ENCODE measurements around the gene CRTC3. TPM values are rescaled to one million over a fixed set of nuclear protein-coding genes. Genes with fewer than 3 reads are reported as not detected.

The CRTC3 gene
- total RNA-seq, 1 experiment from 2014 or later, result 45.0 TPM

DNA sequence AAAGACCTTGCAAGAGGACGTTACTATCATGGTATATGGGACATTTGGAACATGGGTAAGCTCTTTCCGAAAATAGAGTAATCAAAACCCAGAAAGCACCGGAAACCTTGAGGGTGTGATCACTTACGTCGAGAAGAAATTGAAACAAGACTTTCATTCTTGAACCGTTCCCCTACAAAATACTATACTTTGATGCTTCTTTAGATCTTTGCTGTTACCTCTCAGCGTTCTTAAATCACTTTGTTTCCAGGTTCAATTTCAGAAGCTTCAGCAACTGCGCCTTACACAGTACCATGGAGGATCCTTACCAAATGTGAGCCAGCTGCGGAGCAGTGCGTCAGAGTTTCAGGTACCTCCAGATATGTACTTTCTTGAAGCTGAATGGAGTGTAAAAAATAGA, 10.1 kb downstream of the CRTC3 start:
- TF ChIP-seq, protein P1, sequence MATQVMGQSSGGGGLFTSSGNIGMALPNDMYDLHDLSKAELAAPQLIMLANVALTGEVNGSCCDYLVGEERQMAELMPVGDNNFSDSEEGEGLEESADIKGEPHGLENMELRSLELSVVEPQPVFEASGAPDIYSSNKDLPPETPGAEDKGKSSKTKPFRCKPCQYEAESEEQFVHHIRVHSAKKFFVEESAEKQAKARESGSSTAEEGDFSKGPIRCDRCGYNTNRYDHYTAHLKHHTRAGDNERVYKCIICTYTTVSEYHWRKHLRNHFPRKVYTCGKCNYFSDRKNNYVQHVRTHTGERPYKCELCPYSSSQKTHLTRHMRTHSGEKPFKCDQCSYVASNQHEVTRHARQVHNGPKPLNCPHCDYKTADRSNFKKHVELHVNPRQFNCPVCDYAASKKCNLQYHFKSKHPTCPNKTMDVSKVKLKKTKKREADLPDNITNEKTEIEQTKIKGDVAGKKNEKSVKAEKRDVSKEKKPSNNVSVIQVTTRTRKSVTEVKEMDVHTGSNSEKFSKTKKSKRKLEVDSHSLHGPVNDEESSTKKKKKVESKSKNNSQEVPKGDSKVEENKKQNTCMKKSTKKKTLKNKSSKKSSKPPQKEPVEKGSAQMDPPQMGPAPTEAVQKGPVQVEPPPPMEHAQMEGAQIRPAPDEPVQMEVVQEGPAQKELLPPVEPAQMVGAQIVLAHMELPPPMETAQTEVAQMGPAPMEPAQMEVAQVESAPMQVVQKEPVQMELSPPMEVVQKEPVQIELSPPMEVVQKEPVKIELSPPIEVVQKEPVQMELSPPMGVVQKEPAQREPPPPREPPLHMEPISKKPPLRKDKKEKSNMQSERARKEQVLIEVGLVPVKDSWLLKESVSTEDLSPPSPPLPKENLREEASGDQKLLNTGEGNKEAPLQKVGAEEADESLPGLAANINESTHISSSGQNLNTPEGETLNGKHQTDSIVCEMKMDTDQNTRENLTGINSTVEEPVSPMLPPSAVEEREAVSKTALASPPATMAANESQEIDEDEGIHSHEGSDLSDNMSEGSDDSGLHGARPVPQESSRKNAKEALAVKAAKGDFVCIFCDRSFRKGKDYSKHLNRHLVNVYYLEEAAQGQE (IDR thresholded peaks at IDR 0.05; ENCODE audit: insufficient read depth in 1 of 2, low read depth in 2 of 2, low read length in 1 of 2), result no peak
- TF ChIP-seq, protein P2, sequence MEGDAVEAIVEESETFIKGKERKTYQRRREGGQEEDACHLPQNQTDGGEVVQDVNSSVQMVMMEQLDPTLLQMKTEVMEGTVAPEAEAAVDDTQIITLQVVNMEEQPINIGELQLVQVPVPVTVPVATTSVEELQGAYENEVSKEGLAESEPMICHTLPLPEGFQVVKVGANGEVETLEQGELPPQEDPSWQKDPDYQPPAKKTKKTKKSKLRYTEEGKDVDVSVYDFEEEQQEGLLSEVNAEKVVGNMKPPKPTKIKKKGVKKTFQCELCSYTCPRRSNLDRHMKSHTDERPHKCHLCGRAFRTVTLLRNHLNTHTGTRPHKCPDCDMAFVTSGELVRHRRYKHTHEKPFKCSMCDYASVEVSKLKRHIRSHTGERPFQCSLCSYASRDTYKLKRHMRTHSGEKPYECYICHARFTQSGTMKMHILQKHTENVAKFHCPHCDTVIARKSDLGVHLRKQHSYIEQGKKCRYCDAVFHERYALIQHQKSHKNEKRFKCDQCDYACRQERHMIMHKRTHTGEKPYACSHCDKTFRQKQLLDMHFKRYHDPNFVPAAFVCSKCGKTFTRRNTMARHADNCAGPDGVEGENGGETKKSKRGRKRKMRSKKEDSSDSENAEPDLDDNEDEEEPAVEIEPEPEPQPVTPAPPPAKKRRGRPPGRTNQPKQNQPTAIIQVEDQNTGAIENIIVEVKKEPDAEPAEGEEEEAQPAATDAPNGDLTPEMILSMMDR (IDR thresholded peaks at IDR 0.05), result no peak
- TF ChIP-seq TCF7L2 (IDR thresholded peaks at IDR 0.05; ENCODE audit: low read depth, low read length) (no peak), SIN3A (IDR thresholded peaks at IDR 0.05; ENCODE audit: borderline replicate concordance, insufficient read depth, low read depth, low read length) (no peak), POLR2AphosphoS5 (IDR thresholded peaks at IDR 0.05; ENCODE audit: low read depth, low read length) (no peak)

GRCh38 chr15:90540768-90541167, 11.0 kb downstream of the CRTC3 start:
- H3K27me3 ChIP-seq (ENCODE audit: control insufficient read depth, insufficient read depth, low read length), result no peaks in the 10 kb centered on the region
- ChIA-PET CTCF (no interaction called here), POLR2A (no interaction called here)
- no peak overlapping the region for H3K4me3 ChIP-seq (ENCODE audit: low read depth in 2 of 2, low read length in 2 of 2)
- in situ Hi-C loops (cut with HindIII; ENCODE audit: low pct_unique_long_range_greater_than_20kb, low sequenced_read_pairs) (no loop called here), intact Hi-C loops (cut with micrococcal nuclease; ENCODE audit: unreplicated experiment) (no loop called here)
- no peaks in the 10 kb centered on the region; the same call in 1 of the 2 replicates for H3K4me1 ChIP-seq (ENCODE audit: control insufficient read depth, insufficient read depth, low read length)
- DNase-seq (ENCODE audit: low read depth, low spot score) (no peak), ATAC-seq (no peak)
- BruUV-seq (replicated peaks), result no TSS peak
- TF ChIP-seq TCF7L2 (IDR thresholded peaks at IDR 0.05; ENCODE audit: low read depth, low read length) (no peak), POLR2AphosphoS5 (IDR thresholded peaks at IDR 0.05; ENCODE audit: low read depth, low read length) (no peak), SIN3A (IDR thresholded peaks at IDR 0.05; ENCODE audit: borderline replicate concordance, insufficient read depth, low read depth, low read length) (no peak)
- TF ChIP-seq, protein P1 (IDR thresholded peaks at IDR 0.05; ENCODE audit: insufficient read depth in 1 of 2, low read depth in 2 of 2, low read length in 1 of 2), result no peak
- TF ChIP-seq, protein P2 (IDR thresholded peaks at IDR 0.05), result no peak
- no peaks in the 10 kb centered on the region for H3K36me3 ChIP-seq (ENCODE audit: control insufficient read depth, insufficient read depth, low read length)
- H3K27ac ChIP-seq (ENCODE audit: low read length), result no peak overlapping the region
- H3K9me3 ChIP-seq (ENCODE audit: control insufficient read depth, insufficient read depth, low read depth, low read length), result no peaks in the 10 kb centered on the region

More for the DNA sequence above, 10.1 kb downstream of the CRTC3 start:
- no peaks in the 10 kb centered on the region for H3K27me3 ChIP-seq (ENCODE audit: control insufficient read depth, insufficient read depth, low read length)
- intact Hi-C loops (cut with micrococcal nuclease; ENCODE audit: unreplicated experiment), result no loop called here
- in situ Hi-C loops (cut with HindIII; ENCODE audit: low pct_unique_long_range_greater_than_20kb, low sequenced_read_pairs), result no loop called here
- POLR2A ChIA-PET, result no interaction called here
- DNase-seq (ENCODE audit: low read depth, low spot score), result no peak
- H3K9me3 ChIP-seq (ENCODE audit: control insufficient read depth, insufficient read depth, low read depth, low read length), result no peaks in the 10 kb centered on the region
- H3K36me3 ChIP-seq (ENCODE audit: control insufficient read depth, insufficient read depth, low read length), result no peaks in the 10 kb centered on the region
- H3K27ac ChIP-seq (ENCODE audit: low read length), result no peak overlapping the region
- ATAC-seq, result no peak
- CTCF ChIA-PET, result no interaction called here
- BruUV-seq (replicated peaks), result no TSS peak
- peaks cover 3% of the 10 kb centered on the region for H3K4me1 ChIP-seq (ENCODE audit: control insufficient read depth, insufficient read depth, low read length)
- H3K4me3 ChIP-seq (ENCODE audit: low read depth in 2 of 2, low read length in 2 of 2), result no peak overlapping the region

All from Panc1 (cell line).